C4-2B (cell line): ENCODE results near the gene TAGLN2.
"Not testable (repeated sequence)": the region's sequence is repeated elsewhere in the genome, so short reads cannot be mapped to it uniquely, and the experiment has no call there.

Source experiments
- H3K27ac ChIP-seq: fragments of 450-650 bp; 2 replicates; pipeline ENCODE4 v1.5.1; 2017
- ZFX ChIP-seq: fragments of 450-650 bp; IDR thresholded peaks from 2 replicates; pipeline ENCODE4 v1.6.1; 2017
- TF ChIP-seq, protein P1 (sequence below): fragments of 450-650 bp; conservative IDR thresholded peaks from 2 replicates; pipeline ENCODE4 v1.5.1; 2017; ENCODE audit warnings: mild to moderate bottlenecking

Gene TAGLN2

DNA sequence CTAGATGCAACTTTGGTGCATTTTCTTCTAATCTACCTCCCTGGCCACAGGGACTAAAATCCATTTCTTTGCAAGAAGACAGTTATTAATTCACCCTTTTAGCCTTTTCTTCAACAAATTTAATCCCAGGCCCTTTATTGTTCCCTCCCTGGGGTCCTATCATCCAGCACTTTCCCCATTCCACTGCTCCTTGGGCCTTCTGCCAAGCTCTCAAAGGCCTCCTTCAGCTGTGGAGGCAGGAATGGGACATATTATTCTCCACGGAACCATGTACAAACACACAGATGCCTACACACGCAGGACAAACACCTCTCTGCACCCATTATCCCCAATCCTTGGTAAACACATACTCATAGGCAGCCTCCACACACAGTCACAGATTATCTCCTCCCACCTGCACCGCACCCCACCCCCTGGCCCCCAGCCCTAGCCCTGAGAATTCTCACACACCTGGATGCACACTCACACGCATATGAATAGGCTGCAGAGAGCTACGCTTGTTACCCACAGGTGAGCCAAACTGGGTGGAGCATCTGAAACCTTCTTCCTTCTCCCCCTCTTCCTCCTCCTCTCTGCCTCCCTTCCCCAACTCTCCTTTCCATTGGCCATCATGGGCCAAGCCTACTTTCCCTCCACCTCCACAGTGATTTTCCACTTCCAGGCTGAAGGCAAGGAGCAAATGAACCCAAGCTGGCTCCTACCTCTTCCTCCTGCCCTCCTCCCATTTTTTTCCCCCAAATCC, 11.7 kb downstream of the TAGLN2 start:
- no peak overlapping the region for H3K27ac ChIP-seq

DNA sequence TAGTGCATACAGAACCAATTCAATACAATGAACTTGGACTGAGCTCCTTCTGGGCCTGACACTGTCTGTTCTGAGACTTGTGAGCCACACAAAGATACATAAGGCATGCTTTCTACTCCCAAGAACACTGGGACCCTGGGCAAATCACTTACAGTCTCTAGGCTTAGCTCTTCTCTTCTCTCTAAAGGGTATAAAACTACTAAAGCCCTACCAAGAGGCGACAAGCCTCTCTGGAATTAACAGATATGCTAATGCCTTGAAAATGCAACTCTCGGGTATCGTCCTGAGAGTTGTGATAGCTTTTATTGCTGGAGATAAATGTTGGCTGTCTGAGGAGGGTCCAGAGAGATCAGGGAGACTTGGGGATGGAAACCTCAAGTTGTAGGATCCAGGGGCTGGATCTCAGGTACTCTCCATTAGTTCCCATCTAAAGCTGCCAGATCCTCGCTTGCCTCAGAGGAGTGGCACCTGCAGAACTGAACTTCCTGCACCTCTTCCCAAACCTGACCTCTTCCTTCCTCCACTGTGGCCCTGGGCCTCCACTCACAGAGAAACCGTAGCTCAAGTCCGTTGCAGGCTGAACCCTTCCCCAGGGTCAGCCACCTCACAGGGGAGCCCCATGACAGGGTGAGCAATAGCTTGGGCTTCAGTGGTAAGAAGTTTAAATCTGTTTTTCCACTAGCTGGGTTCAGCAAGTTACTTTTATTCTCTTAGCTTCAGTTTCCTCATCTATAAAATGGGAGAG, 13.8 kb downstream of the TAGLN2 start:
- TF ChIP-seq, protein P1, sequence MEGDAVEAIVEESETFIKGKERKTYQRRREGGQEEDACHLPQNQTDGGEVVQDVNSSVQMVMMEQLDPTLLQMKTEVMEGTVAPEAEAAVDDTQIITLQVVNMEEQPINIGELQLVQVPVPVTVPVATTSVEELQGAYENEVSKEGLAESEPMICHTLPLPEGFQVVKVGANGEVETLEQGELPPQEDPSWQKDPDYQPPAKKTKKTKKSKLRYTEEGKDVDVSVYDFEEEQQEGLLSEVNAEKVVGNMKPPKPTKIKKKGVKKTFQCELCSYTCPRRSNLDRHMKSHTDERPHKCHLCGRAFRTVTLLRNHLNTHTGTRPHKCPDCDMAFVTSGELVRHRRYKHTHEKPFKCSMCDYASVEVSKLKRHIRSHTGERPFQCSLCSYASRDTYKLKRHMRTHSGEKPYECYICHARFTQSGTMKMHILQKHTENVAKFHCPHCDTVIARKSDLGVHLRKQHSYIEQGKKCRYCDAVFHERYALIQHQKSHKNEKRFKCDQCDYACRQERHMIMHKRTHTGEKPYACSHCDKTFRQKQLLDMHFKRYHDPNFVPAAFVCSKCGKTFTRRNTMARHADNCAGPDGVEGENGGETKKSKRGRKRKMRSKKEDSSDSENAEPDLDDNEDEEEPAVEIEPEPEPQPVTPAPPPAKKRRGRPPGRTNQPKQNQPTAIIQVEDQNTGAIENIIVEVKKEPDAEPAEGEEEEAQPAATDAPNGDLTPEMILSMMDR, result no peak
- no peak for TF ChIP-seq ZFX
- no peak overlapping the region for H3K27ac ChIP-seq

More for the DNA sequence above, 11.7 kb downstream of the TAGLN2 start:
- no peak for TF ChIP-seq ZFX
- TF ChIP-seq, protein P1, result no peak

DNA sequence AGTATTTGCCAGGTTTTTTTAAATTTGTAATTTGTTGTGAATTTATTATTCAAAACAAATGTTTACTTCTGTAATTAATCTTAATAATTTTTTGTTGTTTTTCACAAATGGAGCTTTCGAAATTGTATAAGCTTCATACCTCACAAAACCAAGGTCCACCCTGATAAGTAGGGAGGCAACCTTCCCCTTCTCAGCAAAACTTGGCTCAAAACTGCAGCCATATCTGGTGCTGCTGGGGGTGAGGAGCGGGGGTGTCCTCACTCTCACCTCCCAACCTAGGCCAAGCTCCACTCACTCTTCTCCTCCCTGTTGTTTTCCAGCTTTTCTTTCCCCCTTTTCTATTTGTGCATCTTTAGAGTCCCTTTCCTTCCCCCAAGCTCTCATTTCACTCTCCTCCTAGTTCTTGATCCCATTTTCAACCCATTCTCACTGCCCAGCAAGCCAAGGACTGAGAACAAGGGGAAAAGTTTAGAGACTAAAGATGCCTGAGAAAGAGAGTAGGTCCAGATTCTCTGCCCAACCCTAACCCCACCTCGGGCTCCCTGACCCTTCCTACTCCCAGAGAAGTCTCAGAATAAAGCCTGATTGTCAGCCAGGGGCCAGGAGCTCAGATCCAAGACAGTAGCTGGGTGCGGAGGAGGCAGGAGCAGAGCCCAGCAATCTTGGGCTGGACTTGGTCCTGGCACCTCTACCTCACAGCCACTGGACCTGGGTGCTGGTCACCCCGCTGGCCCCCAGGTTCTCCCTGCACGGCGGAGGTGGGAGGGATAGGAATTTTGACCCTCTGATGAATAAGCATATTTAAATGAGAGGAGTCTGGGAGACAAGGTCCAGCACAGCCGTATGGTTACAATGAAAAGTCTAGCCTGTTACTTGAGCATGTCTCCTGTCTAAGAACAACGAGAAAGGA, 17.0 kb downstream of the TAGLN2 start:
- no peak overlapping the region for H3K27ac ChIP-seq
- TF ChIP-seq, protein P1, result no peak
- no peak for TF ChIP-seq ZFX

DNA sequence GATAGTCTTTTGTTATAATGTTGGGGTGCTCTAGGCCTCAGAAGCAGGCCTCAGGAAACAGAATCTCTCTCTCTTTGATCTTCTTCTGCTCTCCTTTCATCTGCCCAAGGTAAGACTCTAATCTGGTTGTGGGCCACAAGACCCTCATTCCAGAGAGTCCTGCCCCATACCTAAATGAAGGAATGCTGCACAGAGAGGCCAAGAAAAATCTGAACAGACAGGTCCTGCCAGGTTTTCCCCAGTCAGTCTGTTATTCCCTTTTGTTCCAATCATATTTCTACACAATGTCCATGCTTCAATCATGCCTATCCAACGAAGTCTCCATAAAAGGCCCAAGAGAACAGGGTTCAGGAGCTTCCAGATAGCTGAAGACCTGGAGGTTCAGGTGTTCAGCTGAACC, 18.3 kb downstream of the TAGLN2 start:
- no peak overlapping the region for H3K27ac ChIP-seq
- TF ChIP-seq, protein P1, result no peak

DNA sequence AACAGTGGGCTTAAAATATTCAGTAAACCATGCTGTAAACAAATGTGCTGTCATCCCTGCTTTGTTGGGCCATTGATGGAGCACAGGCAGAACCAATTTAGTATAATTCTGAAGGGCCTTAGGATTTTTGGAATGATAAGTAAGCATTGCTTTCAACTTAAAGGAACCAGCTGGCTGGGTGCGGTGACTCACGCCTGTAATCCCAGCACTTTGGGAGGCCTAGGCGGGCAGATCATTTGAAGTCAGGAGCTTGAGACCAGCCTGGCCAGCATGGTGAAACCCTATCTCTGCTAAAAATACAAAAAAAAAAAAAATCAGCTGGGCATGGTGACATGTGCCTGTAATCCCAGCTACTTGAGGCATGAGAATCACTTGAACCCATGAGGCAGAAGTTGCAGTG, 21.3 kb downstream of the TAGLN2 start:
- H3K27ac ChIP-seq, result not testable (repeated sequence)

DNA sequence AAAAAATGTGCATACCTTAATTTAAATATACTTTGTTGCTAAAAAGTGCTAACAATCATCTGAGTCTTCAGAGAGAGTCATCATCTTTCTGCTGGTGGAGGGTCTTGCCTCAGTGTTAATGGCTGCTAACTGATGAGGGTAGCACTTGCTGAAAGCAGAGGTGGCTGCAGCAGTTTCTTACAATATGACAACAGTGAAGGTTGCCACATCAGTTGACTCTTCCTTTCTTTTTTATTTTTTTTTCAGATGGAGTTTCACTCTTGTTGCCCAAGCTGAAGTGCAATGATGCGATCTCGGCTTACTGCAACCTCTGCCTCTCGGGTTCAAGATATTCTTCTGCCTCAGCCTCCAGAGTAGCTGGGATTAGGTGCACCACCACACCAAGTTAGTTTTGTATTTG, 22.8 kb downstream of the TAGLN2 start:
- no peak overlapping the region for H3K27ac ChIP-seq
- TF ChIP-seq, protein P1, result no peak
- no peak for TF ChIP-seq ZFX

DNA sequence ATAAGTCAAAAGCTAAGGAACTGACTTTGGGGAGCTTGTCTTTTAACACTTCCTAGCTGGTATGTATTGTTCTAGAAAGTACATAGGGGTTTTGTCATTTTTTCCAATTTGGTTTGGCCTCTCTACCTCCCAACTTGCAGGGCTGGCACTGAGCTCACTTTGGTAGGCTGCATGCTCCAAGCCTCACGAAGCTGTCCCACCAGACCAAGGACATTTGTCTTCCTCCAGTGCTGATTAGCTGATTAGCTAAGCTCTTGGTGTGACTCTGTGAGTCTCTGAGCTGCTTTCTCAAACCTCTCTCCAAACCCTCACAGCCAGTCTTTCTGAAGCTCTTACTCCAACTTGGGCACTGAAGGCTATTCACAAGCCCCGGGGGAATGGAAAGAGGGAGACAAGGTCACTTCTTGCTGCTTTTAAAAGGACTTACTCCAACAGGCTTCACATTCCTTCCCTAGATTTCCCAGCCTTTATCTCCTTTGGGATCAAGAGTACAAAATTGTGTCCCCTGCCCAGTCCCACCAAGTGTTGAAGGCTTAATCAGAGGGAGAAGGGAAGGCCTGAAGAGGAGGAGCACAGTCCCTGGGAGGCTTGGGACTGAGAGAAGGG, 24.4 kb downstream of the TAGLN2 start:
- TF ChIP-seq ZFX, result no peak
- TF ChIP-seq, protein P1, result no peak

More for the DNA sequence above, 24.4 kb downstream of the TAGLN2 start:
- H3K27ac ChIP-seq, result peak overlapping the region; percentile 76
